Transverse colon (tissue), 4 donors: Measurements from ENCODE around the gene ATP2B1. TPM values are rescaled to one million over a fixed set of nuclear protein-coding genes. Genes with fewer than 3 reads are reported as not detected.

ENCODE experiments used
- DNase-seq: peaks from one replicate; pipeline ENCODE4 v3.0.0-alpha.2; 2019
- H3K27ac ChIP-seq, 4 donors: fragments of 200-600 bp; sonication (generic); 2 replicates each; pipeline ENCODE4 v1.5.1; 2016 to 2018; ENCODE audit warnings: inconsistent platforms in 4 of 4
- H3K27me3 ChIP-seq: fragments of 200-600 bp; sonication (generic); 2 replicates; pipeline ENCODE4 v1.5.1; 2017; ENCODE audit warnings: inconsistent platforms
- H3K36me3 ChIP-seq, 4 donors: fragments of 200-600 bp; sonication (generic); 2 replicates each; pipeline ENCODE4 v1.5.1; 2017 to 2019; ENCODE audit warnings: inconsistent platforms in 4 of 4
- H3K4me1 ChIP-seq, 4 donors: fragments of 200-600 bp; sonication (generic); 2 replicates each; pipeline ENCODE4 v1.5.1; 2017 to 2020; ENCODE audit warnings: inconsistent platforms in 4 of 4
- H3K4me3 ChIP-seq, 4 donors: fragments of 200-600 bp; sonication (generic); 1 replicate in 1 of 4; 2 replicates in 3 of 4; pipeline versions ENCODE4 v1.5.1 to v1.6.1; 2017 to 2019; ENCODE audit warnings: inconsistent platforms in 4 of 4
- H3K9me3 ChIP-seq, 2 donors: fragments of 200-600 bp; sonication (generic); 2 replicates each; pipeline ENCODE4 v1.5.1; 2017 to 2019; ENCODE audit warnings: inconsistent platforms in 2 of 2
- CTCF ChIP-seq, 5 experiments: fragments of 200-600 bp in 3 of 5; fragments of 450-650 bp in 2 of 5; sonication (generic) in 3 of 5; IDR thresholded peaks; 1 replicate in 2 of 5; 2 replicates in 3 of 5; pipeline ENCODE4 v1.5.1; 2016 to 2017; ENCODE audit warnings: antibody characterized with exemption in 5 of 5, inconsistent platforms in 3 of 5, mild to moderate bottlenecking in 2 of 5, moderate library complexity in 1 of 5
- EP300 ChIP-seq: sonication (generic); formaldehyde crosslinking; IDR thresholded peaks from one replicate; pipeline ENCODE4 v1.6.1; 2017; ENCODE audit warnings: antibody characterized with exemption, low read depth
- POLR2A ChIP-seq: fragments of 450-650 bp; IDR thresholded peaks from one replicate; pipeline ENCODE4 v1.6.1; 2016; ENCODE audit warnings: antibody characterized with exemption, mild to moderate bottlenecking, moderate library complexity
- POLR2AphosphoS5 ChIP-seq, 3 donors: sonication (generic); formaldehyde crosslinking; IDR thresholded peaks; one replicate each; pipeline ENCODE4 v1.6.1; 2016; ENCODE audit warnings: antibody characterized with exemption in 3 of 3
- WGBS, 2 donors: methylation state at CpG; one replicate each; pipeline ENCODE4 v1.1.5; 2018; ENCODE audit warnings: low coverage in 1 of 2; 5-methylcytosine and 5-hydroxymethylcytosine counted together
- in situ Hi-C, 4 donors: fragments of 200-750 bp; cut with MboI; loops; one replicate each; pipeline versions ENCODE4 v1.15.0 to v1.15.1; 2017; ENCODE audit warnings: low sequenced_read_pairs in 3 of 4, low pct_ligation_motif_present in 1 of 4, low pct_unique_long_range_greater_than_20kb in 1 of 4
- intact Hi-C: fragments of 100-400 bp; cut with DNase I; formaldehyde crosslinking; loops from one replicate; pipeline ENCODE4 v1.15.1; 2023; ENCODE audit warnings: low total_unique reads
- total RNA-seq, 4 donors: library from RNA; depleted of rRNA; stranded (reverse); fragments of >200 nt; gene quantifications; one replicate each; pipeline ENCODE4 v1.1.0, GENCODE V29; 2016

ATP2B1 gene
- total RNA-seq, 4 donors from 2014 or later: 52.7 to 235 (median 104) TPM

DNA sequence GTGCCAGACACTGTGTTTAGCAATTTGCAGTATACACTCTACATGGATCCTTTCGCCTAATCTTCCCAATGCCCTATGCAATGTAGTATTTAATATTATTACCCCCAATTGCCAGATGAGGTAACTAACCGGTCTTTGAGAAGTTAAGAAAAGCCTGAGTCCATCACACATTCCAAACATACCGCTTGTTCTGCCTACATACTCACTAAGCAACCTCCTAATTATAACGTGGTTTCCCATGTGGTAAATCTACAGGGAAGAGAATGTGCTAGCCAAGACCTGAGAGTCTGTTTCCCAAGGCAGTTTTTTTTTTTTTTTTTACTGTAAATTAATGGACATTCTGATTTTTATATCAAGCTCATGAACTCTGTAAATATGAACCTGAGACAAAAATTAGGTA, 37.2 kb downstream of the ATP2B1 start:
- Histone ChIP-seq H3K4me3 (no peak overlapping the region), H3K9me3 (no peaks in the 10 kb centered on the region), H3K4me1 (peaks cover 0 to 10% (median 0%) of the 10 kb centered on the region in 4 donors), H3K27me3 (no peaks in the 10 kb centered on the region), H3K36me3 (no peaks in the 10 kb centered on the region), H3K27ac (no peak overlapping the region)
- intact Hi-C loops: no loop called here
- in situ Hi-C loops: no loop called here
- no peak for TF ChIP-seq EP300
- no peak for TF ChIP-seq CTCF (IDR thresholded peaks at IDR 0.05)
- no peak for TF ChIP-seq POLR2A
- no peak for TF ChIP-seq POLR2AphosphoS5 (IDR thresholded peaks at IDR 0.05)
- DNase-seq: no peak
- 75 to 81% methylated on average over 4 of the region's 4 CpGs for WGBS, 2 donors

DNA sequence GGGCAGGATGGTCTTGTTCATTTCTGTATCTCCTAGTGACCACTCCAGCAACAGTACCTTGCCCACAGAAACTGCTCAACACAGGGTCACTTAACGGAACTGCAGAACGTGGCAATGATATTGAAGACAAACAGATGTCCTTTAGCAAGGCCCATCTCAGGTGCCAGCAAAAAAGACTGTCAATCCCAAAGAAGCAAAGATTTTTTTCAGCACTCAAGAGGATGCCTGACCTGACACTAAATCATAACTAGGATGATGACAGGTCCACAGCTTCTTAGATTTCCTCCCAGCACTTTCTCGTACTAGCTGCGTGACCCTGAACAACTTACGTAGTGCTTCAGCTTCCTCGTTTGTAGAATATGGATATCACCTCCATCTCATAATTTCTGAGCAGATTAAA, 39.4 kb downstream of the ATP2B1 start:
- intact Hi-C loops (no loop called here), in situ Hi-C loops (no loop called here)
- Histone ChIP-seq H3K4me3 (no peak overlapping the region), H3K9me3 (no peaks in the 10 kb centered on the region), H3K36me3 (no peaks in the 10 kb centered on the region), H3K4me1 (peaks cover 0 to 11% (median 2%) of the 10 kb centered on the region in 4 donors), H3K27ac (no peak overlapping the region), H3K27me3 (no peaks in the 10 kb centered on the region)
- 88 to 92% methylated on average over 4 to 6 of the region's 6 CpGs for WGBS, 2 donors
- no peak for DNase-seq
- TF ChIP-seq POLR2AphosphoS5 (IDR thresholded peaks at IDR 0.05) (no peak), EP300 (no peak), POLR2A (no peak), CTCF (IDR thresholded peaks at IDR 0.05) (no peak)

GRCh38 chr12:89665556-89665955, 43.1 kb downstream of the ATP2B1 start:
- no peak for DNase-seq
- Histone ChIP-seq H3K36me3 (no peaks in the 10 kb centered on the region), H3K27me3 (no peaks in the 10 kb centered on the region), H3K27ac (no peak overlapping the region), H3K4me1 (peaks cover 4 to 36% (median 25%) of the 10 kb centered on the region in 4 donors), H3K4me3 (no peak overlapping the region), H3K9me3 (no peaks in the 10 kb centered on the region)
- in situ Hi-C loops (no loop called here), intact Hi-C loops (no loop called here)
- WGBS, 2 donors: 69 to 74% methylated on average over 1 of the region's 1 CpG
- no peak for TF ChIP-seq POLR2A
- TF ChIP-seq POLR2AphosphoS5 (IDR thresholded peaks at IDR 0.05): no peak
- no peak for TF ChIP-seq EP300

- H3K4me3 ChIP-seq: no peak overlapping the region
- no peaks in the 10 kb centered on the region for H3K36me3 ChIP-seq
- in situ Hi-C loops: no loop called here
- H3K27me3 ChIP-seq: no peaks in the 10 kb centered on the region
- TF ChIP-seq POLR2AphosphoS5 (IDR thresholded peaks at IDR 0.05): no peak
- no peak for TF ChIP-seq POLR2A
- no peak for TF ChIP-seq EP300
- TF ChIP-seq CTCF (IDR thresholded peaks at IDR 0.05): no peak
- H3K27ac ChIP-seq: no peak overlapping the region
- no peaks in the 10 kb centered on the region for H3K9me3 ChIP-seq
- DNase-seq: no peak
- WGBS, 2 donors: 95% methylated on average over 1 of the region's 1 CpG; no CpG with 5 or more reads in 1 of the 2 donors
- H3K4me1 ChIP-seq: peaks cover 4 to 36% (median 25%) of the 10 kb centered on the region in 4 donors
- intact Hi-C loops: no loop called here
Measured at GRCh38 chr12:89664441-89664840, 44.2 kb downstream of the ATP2B1 start.
